IPS DF 6.9 (cell line): Measurements from ENCODE around the gene ZNF771.

Experiments used
- DNase-seq: peaks from one replicate; pipeline ENCODE4 v3.0.0-alpha.2; 2013; ENCODE audit warnings: low read depth, low spot score
- H3K27ac ChIP-seq: one replicate; pipeline ENCODE4 v1.5.1; 2013; ENCODE audit warnings: low read length, control low read depth
- H3K27me3 ChIP-seq: 2 replicates; pipeline ENCODE4 v1.6.1; 2013; ENCODE audit warnings: mild to moderate bottlenecking, low read length; ENCODE audit not compliant: control insufficient read depth, insufficient read depth
- H3K36me3 ChIP-seq: 2 replicates; pipeline ENCODE4 v1.6.1; 2013; ENCODE audit warnings: low read length; ENCODE audit not compliant: control insufficient read depth, insufficient read depth
- H3K4me1 ChIP-seq: 2 replicates; pipeline ENCODE4 v1.6.1; 2013; ENCODE audit warnings: low read length; ENCODE audit not compliant: control insufficient read depth, insufficient read depth
- H3K4me3 ChIP-seq: 2 replicates; pipeline ENCODE4 v1.5.1; 2013; ENCODE audit warnings: mild to moderate bottlenecking, low read length
- H3K9me3 ChIP-seq: 2 replicates; pipeline ENCODE4 v1.6.1; 2013; ENCODE audit warnings: low read length, inconsistent platforms; ENCODE audit not compliant: control insufficient read depth, insufficient read depth
- WGBS: extraction: QIAGEN DNeasy Blood & Tissue Kit; methylation state at CpG from one replicate; pipeline ENCODE4 v1.1.7; 2013; ENCODE audit warnings: mixed read lengths, missing lambda C conversion rate; ENCODE audit not compliant: insufficient read length, insufficient coverage; 5-methylcytosine and 5-hydroxymethylcytosine counted together

The ZNF771 gene

DNA sequence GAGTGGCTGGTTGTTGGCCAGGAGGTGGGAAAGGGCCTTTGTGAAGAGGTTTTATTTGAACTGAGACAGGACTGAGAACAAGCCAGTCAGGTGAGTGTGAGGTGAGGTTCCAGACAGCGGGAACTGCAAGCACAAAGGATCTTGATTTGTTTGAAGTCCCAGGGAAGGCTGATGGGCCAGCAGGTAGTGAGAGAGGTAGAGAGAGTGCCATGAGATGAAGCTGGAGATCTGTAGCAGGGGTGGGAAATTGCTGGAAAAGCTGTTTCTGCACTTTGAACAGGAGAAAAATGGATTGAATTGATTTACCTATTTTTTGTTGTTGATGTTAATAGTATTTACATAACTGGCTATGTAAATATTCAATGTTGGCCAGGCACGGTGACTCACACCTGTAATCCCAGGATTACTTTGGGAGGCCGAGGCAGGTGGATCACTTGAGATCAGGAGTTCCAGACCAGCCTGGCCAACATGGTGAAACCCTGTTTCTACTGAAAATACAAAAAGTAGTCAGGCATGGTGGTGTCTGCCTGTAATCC, 30.2 kb downstream of the ZNF771 start:
- Histone ChIP-seq H3K27ac (no peak overlapping the region), H3K4me3 (no peak overlapping the region), H3K9me3 (no peaks in the 10 kb centered on the region), H3K36me3 (no peaks in the 10 kb centered on the region), H3K4me1 (no peaks in the 10 kb centered on the region), H3K27me3 (no peaks in the 10 kb centered on the region)
- DNase-seq, result no peak
- no CpG with 5 or more reads among the region's 3 CpGs for WGBS

DNA sequence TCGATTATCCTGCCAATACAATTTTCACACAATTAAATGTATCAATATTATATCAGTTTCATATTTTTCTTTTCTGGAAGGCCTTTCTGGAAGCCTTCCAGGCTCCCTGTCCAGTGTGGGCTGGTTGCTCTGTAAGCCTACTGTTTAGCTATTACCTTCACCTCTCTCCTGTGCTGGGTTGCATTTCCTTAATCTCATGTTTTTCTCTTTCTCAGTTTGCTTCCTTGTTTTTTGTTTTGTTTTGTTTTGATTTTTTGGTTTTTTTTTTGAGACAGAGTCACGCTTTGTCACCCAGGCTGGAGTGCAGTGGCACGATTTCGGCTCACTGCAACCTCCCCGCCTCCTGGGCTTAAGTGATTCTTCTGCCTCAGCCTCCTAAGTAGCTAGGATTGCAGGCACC, 31.4 kb downstream of the ZNF771 start:
- Histone ChIP-seq H3K27me3 (no peaks in the 10 kb centered on the region), H3K36me3 (no peaks in the 10 kb centered on the region), H3K4me1 (no peaks in the 10 kb centered on the region), H3K9me3 (no peaks in the 10 kb centered on the region), H3K27ac (no peak overlapping the region), H3K4me3 (no peak overlapping the region)
- DNase-seq, result no peak
- 100% methylated on average over 1 of the region's 5 CpGs for WGBS

DNA sequence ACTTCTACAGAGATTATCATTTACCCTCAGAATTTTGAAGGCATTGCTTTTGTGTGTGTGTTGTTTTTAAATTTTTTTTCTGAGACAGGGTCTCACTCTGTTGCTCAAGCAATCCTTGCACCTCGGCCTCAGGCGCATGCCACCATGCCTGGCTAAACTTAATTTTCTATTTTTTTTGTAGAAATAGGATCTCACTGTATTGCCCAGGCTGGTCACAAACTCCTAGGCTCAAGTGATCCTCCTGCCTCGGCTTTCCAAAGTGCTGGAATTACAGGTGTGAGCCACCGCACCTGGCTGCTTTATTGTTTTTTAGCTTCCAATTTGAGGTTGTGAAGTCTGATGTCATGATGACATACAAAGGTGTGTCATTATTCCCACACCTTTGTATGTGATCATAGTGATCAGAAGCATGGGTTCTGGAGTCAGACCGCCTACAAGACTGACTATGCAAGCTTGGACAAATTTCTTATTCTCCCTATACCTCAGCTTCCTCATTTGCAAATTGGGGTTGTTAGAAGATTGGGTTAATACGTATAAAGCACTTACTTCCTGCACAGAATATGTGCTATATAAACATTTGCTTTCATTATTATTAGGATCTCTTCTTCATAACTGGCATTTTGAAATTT, 32.4 kb downstream of the ZNF771 start:
- DNase-seq, result no peak
- H3K9me3 ChIP-seq, result no peaks in the 10 kb centered on the region
- no peak overlapping the region for H3K27ac ChIP-seq
- WGBS, result no CpG with 5 or more reads among the region's 6 CpGs
- H3K4me1 ChIP-seq, result no peaks in the 10 kb centered on the region
- no peaks in the 10 kb centered on the region for H3K36me3 ChIP-seq
- H3K27me3 ChIP-seq, result no peaks in the 10 kb centered on the region
- no peak overlapping the region for H3K4me3 ChIP-seq

DNA sequence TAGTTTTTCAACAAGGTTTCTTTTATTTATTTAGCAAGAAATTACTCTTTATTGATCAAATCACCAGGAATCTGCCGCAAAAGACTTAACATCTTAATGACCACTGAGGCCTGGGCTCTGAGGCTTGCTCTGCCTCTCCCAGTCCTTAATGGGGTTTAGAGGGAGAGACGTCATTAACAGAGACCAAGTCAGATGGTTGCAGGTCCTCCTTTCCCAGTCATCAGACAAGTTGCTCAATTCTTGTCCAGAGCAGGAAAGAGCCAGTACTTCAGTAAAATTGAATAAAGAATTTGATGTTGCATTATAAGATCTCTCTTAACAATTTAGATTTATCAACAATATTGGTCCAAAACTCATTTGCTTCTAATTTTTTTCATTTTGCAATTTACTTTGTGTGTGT, 36.2 kb downstream of the ZNF771 start:
- Histone ChIP-seq H3K4me1 (no peaks in the 10 kb centered on the region; the same call in 1 of the 2 replicates), H3K9me3 (no peaks in the 10 kb centered on the region), H3K4me3 (no peak overlapping the region), H3K36me3 (no peaks in the 10 kb centered on the region), H3K27me3 (no peaks in the 10 kb centered on the region), H3K27ac (no peak overlapping the region)
- WGBS, result no CpG with 5 or more reads among the region's 2 CpGs
- no peak for DNase-seq

DNA sequence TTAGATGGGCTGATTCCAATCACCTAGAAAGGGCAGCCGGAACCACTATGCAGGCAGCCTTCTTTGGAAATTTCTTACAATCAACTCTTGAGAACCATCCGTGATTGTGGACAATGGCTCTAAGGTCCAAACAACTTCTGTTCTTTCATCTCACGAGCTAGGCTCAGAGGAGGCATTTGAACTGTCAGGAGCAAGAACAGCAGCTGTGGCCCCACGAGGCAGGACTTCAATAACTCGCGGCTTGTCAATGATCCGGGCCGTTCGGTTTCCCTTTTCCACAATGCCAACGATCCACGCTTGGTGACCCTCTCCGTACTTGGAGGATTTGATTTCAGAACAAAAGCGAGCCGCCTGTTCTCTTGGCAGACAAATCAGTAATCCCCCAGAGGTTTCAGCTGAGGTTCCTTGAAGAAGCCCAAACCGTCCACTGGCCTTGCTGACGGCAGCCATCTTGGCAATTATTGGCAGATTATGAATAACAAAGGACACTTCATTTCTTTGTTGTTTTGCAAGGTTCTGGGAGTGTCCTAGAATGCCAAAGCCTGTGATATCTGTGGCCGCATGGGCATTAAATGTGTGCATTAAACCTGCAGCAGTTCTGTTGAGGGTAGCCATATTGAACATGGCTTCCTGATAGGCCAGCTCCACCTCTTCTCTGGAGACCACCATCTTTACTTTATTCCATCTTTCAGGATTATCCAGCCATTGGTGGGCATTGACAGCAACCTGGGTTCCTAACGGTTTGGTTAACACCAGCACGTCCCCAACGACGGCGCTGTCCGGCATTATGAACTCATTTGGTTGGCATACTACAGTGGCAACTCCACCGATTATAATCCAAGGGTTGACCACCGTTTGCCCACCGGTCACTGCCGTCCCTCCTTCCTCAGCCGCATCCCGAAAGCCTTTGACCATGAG, 37.1 kb downstream of the ZNF771 start:
- Histone ChIP-seq H3K27me3 (no peaks in the 10 kb centered on the region), H3K4me1 (no peaks in the 10 kb centered on the region; the same call in 1 of the 2 replicates), H3K9me3 (no peaks in the 10 kb centered on the region), H3K4me3 (peak overlapping the region; percentile 59; the same call in 1 of the 2 replicates), H3K36me3 (no peaks in the 10 kb centered on the region), H3K27ac (no peak overlapping the region)
- no peak for DNase-seq
- WGBS, result no CpG with 5 or more reads among the region's 29 CpGs

DNA sequence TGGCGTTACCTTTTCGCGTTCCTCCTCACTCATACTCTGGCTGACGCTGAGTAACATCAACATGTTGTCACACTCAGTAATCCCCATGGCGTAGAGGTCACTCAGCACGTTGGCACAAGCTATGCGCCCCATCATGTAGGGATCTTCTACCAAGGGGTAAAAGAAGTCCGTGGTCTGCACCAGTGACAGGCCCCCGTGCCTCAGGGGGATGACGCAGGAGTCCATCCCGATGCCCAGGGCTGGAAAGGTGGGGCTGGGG, 37.7 kb downstream of the ZNF771 start:
- Histone ChIP-seq H3K27me3 (no peaks in the 10 kb centered on the region), H3K4me3 (peak overlapping the region; percentile 59; the same call in 1 of the 2 replicates), H3K36me3 (no peaks in the 10 kb centered on the region), H3K9me3 (no peaks in the 10 kb centered on the region), H3K27ac (no peak overlapping the region), H3K4me1 (no peaks in the 10 kb centered on the region; the same call in 1 of the 2 replicates)
- no CpG with 5 or more reads among the region's 11 CpGs for WGBS
- DNase-seq, result no peak

DNA sequence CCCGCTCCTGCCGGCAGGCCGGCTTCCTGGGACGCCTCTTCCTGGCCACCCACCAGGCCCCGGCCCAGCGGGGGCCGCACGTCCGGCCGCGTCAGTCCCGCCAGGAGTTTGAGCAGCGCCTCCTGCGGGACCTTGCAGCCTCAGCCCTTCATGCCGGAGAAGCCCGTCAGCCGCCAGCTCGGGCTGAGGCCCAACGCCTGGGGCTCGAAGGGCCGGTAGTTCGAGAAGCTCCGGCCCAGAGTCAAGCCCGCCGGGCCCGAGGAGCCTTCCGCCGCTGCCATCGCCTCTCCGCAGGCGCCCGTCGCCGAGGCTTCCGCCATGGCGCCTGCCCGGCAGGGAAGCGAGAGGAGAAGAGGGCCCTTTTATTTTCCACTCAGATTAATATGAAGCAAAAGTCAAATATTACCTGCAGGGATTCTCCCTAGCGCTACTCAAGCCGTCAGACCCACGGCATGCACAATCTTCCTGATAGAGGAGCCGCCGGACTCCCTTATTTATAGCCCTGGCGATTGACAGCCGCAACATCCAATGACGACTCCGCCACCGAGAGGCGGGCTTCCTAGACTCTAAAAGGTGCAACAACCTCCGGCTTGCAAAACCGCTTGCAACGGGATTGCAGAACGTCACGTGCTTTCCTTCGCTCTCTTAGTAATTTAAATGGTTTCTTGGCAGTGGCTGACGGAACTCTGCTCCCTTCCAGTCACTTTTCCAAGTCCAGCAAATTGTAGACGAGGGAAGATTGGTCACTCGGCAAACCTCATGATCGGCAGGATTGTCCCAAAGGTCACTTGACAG, 38.2 kb downstream of the ZNF771 start, which contains the start of gene SEPHS2:
SEPHS2 (minus strand) TSS at position 467 of the 795 bp plus-strand sequence; CDS start at position 320, 147 bp downstream.
- no peaks in the 10 kb centered on the region for H3K36me3 ChIP-seq
- H3K27me3 ChIP-seq, result no peaks in the 10 kb centered on the region
- H3K9me3 ChIP-seq, result no peaks in the 10 kb centered on the region
- H3K4me3 ChIP-seq, result peak within 1 kb of the TSS; percentile 59
- DNase-seq, result peak; percentile 89
- no peak within 1 kb of the TSS for H3K27ac ChIP-seq
- no CpG with 5 or more reads among the region's 59 CpGs for WGBS
- H3K4me1 ChIP-seq, result no peaks in the 10 kb centered on the region; the same call in 1 of the 2 replicates

DNA sequence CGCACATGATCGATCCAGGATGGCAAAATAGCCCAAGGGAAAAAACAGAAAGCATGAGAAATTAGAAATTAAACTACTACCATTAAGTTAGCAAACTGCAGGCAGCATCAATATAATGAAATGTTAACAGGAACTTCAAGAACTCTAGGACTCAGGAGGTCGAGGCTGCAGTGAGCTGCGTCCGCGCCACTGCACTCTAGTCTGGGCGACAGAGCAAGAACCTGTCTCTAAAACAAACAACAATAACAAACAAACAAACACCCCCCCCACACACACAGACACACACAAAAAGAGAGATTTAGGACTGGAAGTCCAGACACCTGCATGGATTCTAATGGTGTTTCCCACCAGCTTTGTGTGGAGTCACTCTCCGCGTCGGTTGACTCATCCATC, 38.8 kb downstream of the ZNF771 start:
- no peak overlapping the region for H3K4me3 ChIP-seq
- no peak overlapping the region for H3K27ac ChIP-seq
- no CpG with 5 or more reads among the region's 10 CpGs for WGBS
- H3K36me3 ChIP-seq, result no peaks in the 10 kb centered on the region
- no peak for DNase-seq
- no peaks in the 10 kb centered on the region for H3K27me3 ChIP-seq
- H3K9me3 ChIP-seq, result no peaks in the 10 kb centered on the region
- no peaks in the 10 kb centered on the region; the same call in 1 of the 2 replicates for H3K4me1 ChIP-seq

DNA sequence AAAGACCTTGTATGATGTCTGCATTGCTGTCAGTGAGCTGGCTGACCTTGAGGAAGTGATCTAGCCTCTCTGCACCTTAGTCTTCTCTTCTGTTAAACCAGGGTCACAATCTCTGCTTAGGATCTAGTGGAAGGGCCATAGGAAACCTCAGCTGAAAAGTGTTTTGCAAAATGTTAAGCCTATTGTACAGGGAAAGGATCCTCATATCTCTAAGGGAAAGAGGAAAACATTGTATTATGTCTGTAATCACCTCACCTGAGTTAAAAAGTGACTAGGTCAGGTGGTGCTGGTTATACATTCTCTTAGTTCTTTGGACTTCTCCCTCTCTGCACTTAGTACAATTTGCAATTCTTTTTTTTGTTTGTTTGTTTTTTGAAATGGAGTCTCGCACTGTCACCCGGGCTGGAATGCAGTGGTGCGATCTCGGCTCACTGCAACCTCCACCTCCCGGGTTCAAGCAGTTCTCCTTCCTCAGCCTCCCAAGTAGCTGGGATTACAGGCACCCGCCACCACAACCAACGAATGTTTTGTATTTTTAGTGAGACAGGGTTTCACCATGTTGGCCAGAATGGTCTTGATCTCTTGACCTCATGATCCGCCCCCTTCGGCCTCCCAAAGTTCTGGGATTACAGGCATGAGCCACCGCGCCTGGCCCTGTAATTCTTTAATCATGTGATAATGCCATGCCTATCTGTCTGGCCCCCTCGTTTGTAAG, 40.3 kb downstream of the ZNF771 start:
- no peaks in the 10 kb centered on the region; the same call in 1 of the 2 replicates for H3K4me1 ChIP-seq
- no peak overlapping the region for H3K4me3 ChIP-seq
- H3K27me3 ChIP-seq, result no peaks in the 10 kb centered on the region
- WGBS, result no CpG with 5 or more reads among the region's 12 CpGs
- no peak overlapping the region for H3K27ac ChIP-seq
- no peak for DNase-seq
- no peaks in the 10 kb centered on the region for H3K36me3 ChIP-seq
- no peaks in the 10 kb centered on the region for H3K9me3 ChIP-seq

DNA sequence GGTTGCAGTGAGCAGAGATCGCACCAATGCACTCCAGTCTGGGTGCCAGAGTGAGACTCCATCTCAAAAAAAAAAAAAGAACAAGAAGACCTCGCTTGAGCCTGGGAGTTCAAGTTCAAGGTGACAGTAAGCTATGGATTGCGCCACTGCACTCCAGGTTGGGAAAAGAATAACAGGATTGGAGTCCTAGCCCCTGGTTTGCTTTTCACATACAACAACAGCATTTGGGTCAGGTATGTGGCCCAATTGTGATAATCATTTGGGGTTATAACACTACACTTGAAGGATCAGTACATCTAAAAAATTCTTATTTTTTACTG, 41.7 kb downstream of the ZNF771 start:
- no CpG with 5 or more reads among the region's 3 CpGs for WGBS
- no peak overlapping the region for H3K4me3 ChIP-seq
- H3K9me3 ChIP-seq, result no peaks in the 10 kb centered on the region
- no peaks in the 10 kb centered on the region for H3K36me3 ChIP-seq
- no peak overlapping the region for H3K27ac ChIP-seq
- H3K4me1 ChIP-seq, result no peaks in the 10 kb centered on the region; the same call in 1 of the 2 replicates
- no peaks in the 10 kb centered on the region for H3K27me3 ChIP-seq
- no peak for DNase-seq
